Measurements from ENCODE around the gene NBPF3. TPM values are rescaled to one million over a fixed set of nuclear protein-coding genes. Genes with fewer than 3 reads are reported as not detected.

Gene NBPF3
- total RNA-seq: 1.6 and 4.4 TPM in 2 replicates

DNA sequence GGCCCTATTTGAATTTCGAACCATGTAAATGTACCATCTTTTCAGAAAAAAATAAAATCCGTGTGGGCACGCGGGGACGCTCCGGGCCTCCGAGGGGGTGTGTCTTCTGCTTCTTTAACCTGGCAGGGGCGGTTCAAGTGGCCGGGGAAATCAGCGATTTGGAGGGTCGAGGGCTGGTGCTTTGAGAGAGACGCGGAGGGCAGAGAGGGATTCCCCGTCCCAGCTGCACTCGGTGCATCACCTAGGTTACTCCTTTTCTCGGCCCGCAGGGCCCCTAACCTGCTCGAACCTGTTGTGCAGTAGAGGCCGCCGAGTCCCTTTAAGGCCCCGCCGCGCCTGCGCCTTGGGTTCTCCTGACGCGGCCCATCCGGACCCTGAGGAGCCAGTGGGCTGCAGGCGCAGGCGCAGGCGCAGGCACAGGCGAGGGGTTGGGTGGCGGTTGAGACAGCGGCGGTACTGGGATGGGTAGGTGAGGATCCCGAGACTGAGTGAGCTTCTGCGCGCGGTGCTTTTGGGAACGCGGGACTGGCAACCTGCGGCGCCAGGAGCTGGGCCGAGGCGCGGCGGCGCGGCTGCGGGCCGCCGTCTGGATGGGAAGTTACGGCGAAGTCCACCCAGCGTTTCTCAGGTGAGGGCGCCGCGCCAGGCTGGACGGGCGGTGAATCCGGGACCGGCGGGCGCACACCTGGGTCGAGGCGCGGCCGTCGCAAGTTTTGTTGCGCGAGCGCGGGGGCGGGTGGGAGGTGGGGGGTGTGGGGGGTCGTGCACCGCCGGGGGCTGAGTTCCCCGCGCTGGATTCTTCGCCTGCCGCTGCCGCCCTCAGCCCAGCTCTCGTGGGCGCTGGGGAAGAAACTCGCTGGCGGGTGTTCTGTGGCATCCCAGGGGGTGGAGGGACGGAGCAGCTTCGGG, at the start of gene NBPF3:
NBPF3 (plus strand) TSS at position 417 of the 909 bp plus-strand sequence. CDS start 4,950 bp downstream, outside the sequence.

GRCh38 chr1:21509351-21510112, 69.6 kb downstream of the NBPF3 start, which contains the start of gene ALPL:
TSS of gene ALPL (plus strand) at chr1:21509423. CDS start at chr1:21554082, 44,659 bp downstream.

Other genes with a start within 250 kb of the NBPF3 start
- 217 and 308 TPM in 2 replicates for gene ECE1, start 149.7 kb upstream of the NBPF3 start, total RNA-seq
- 0.31 and 0.32 TPM in 2 replicates for gene ALPL, start 69.3 kb downstream of the NBPF3 start, total RNA-seq
- gene RAP1GAP, start 229.2 kb downstream of the NBPF3 start, total RNA-seq: under 0.01 and 0.31 TPM in 2 replicates

Data from bladder microvascular endothelial cell (primary cell).